NCI-H2029 treated with DMSO at 0.1 percent for 48 hours (cell line): ENCODE measurements around the gene SLC10A6.
A peak's percentile ranks its signal among the peaks of the same experiment; 100 is the strongest.

ENCODE experiments used
- DNase-seq: peaks from one replicate; lab custom pipeline; 2025; lab: John Stamatoyannopoulos, UW

SLC10A6 gene

GRCh38 chr4:86848136-86848535 is 1.0 kb downstream of the SLC10A6 start:
- DNase-seq, result no peak

GRCh38 chr4:86847571-86847970 is 1.6 kb downstream of the SLC10A6 start:
- no peak for DNase-seq

- DNase-seq, result no peak
These were observed 2.3 kb downstream of the SLC10A6 start for GRCh38 chr4:86846921-86847320.

GRCh38 chr4:86845593-86845992 is 3.6 kb downstream of the SLC10A6 start:
- no peak for DNase-seq

- no peak for DNase-seq
These were observed 7.9 kb downstream of the SLC10A6 start for GRCh38 chr4:86841309-86841708.

- no peak for DNase-seq
These were observed 8.3 kb downstream of the SLC10A6 start for GRCh38 chr4:86840858-86841257.

GRCh38 chr4:86837691-86838503 is 11.3 kb downstream of the SLC10A6 start:
- DNase-seq, result peak; percentile 70

- no peak for DNase-seq
These were observed 13.5 kb downstream of the SLC10A6 start for GRCh38 chr4:86835677-86836076.

- peak; percentile 38 for DNase-seq
These were observed 14.3 kb downstream of the SLC10A6 start for GRCh38 chr4:86834901-86835300.

- no peak for DNase-seq
These were observed 15.6 kb downstream of the SLC10A6 start for GRCh38 chr4:86833615-86834014.

GRCh38 chr4:86831262-86832130 is 17.7 kb downstream of the SLC10A6 start:
- peak; percentile 71 for DNase-seq

GRCh38 chr4:86825511-86825910 is 23.7 kb downstream of the SLC10A6 start:
- DNase-seq, result no peak

GRCh38 chr4:86822136-86822535 is 27.0 kb downstream of the SLC10A6 start:
- no peak for DNase-seq

GRCh38 chr4:86821151-86821550 is 28.0 kb downstream of the SLC10A6 start:
- DNase-seq, result no peak

- no peak for DNase-seq
These were observed 29.6 kb downstream of the SLC10A6 start for GRCh38 chr4:86819561-86819960.

GRCh38 chr4:86818841-86819240 is 30.3 kb downstream of the SLC10A6 start:
- DNase-seq, result no peak

GRCh38 chr4:86818211-86818610 is 31.0 kb downstream of the SLC10A6 start:
- no peak for DNase-seq

- DNase-seq, result no peak
These were observed 32.5 kb downstream of the SLC10A6 start for GRCh38 chr4:86816501-86817273.

- no peak for DNase-seq
These were observed 33.5 kb downstream of the SLC10A6 start for GRCh38 chr4:86815653-86816052.

- DNase-seq, result no peak
These were observed 38.3 kb downstream of the SLC10A6 start for GRCh38 chr4:86810847-86811246.

- DNase-seq, result no peak
These were observed 39.4 kb downstream of the SLC10A6 start for GRCh38 chr4:86809809-86810208.

GRCh38 chr4:86791126-86791525 is 58.1 kb downstream of the SLC10A6 start:
- DNase-seq, result no peak
